Transverse colon (tissue), 4 donors: ENCODE data around the gene CILP. TPM values are rescaled to one million over a fixed set of nuclear protein-coding genes. Genes with fewer than 3 reads are reported as not detected.
"Not testable (repeated sequence)": the region's sequence is repeated elsewhere in the genome, so short reads cannot be mapped to it uniquely, and the experiment has no call there.

Source experiments
- DNase-seq: peaks from one replicate; pipeline ENCODE4 v3.0.0-alpha.2; 2019
- H3K27ac ChIP-seq, 4 donors: fragments of 200-600 bp; sonication (generic); 2 replicates each; pipeline ENCODE4 v1.5.1; 2016 to 2018; ENCODE audit warnings: inconsistent platforms in 4 of 4
- H3K27me3 ChIP-seq: fragments of 200-600 bp; sonication (generic); 2 replicates; pipeline ENCODE4 v1.5.1; 2017; ENCODE audit warnings: inconsistent platforms
- H3K36me3 ChIP-seq, 4 donors: fragments of 200-600 bp; sonication (generic); 2 replicates each; pipeline ENCODE4 v1.5.1; 2017 to 2019; ENCODE audit warnings: inconsistent platforms in 4 of 4
- H3K4me1 ChIP-seq, 4 donors: fragments of 200-600 bp; sonication (generic); 2 replicates each; pipeline ENCODE4 v1.5.1; 2017 to 2020; ENCODE audit warnings: inconsistent platforms in 4 of 4
- H3K4me3 ChIP-seq, 4 donors: fragments of 200-600 bp; sonication (generic); 1 replicate in 1 of 4; 2 replicates in 3 of 4; pipeline versions ENCODE4 v1.5.1 to v1.6.1; 2017 to 2019; ENCODE audit warnings: inconsistent platforms in 4 of 4
- H3K9me3 ChIP-seq, 2 donors: fragments of 200-600 bp; sonication (generic); 2 replicates each; pipeline ENCODE4 v1.5.1; 2017 to 2019; ENCODE audit warnings: inconsistent platforms in 2 of 2
- EP300 ChIP-seq: sonication (generic); formaldehyde crosslinking; IDR thresholded peaks from one replicate; pipeline ENCODE4 v1.6.1; 2017; ENCODE audit warnings: antibody characterized with exemption, low read depth
- POLR2A ChIP-seq: fragments of 450-650 bp; IDR thresholded peaks from one replicate; pipeline ENCODE4 v1.6.1; 2016; ENCODE audit warnings: antibody characterized with exemption, mild to moderate bottlenecking, moderate library complexity
- POLR2AphosphoS5 ChIP-seq, 3 donors: sonication (generic); formaldehyde crosslinking; IDR thresholded peaks; one replicate each; pipeline ENCODE4 v1.6.1; 2016; ENCODE audit warnings: antibody characterized with exemption in 3 of 3
- WGBS, 2 donors: methylation state at CpG; one replicate each; pipeline ENCODE4 v1.1.5; 2018; ENCODE audit warnings: low coverage in 1 of 2; 5-methylcytosine and 5-hydroxymethylcytosine counted together
- in situ Hi-C, 4 donors: fragments of 200-750 bp; cut with MboI; loops; one replicate each; pipeline versions ENCODE4 v1.15.0 to v1.15.1; 2017; ENCODE audit warnings: low sequenced_read_pairs in 3 of 4, low pct_ligation_motif_present in 1 of 4, low pct_unique_long_range_greater_than_20kb in 1 of 4
- intact Hi-C: fragments of 100-400 bp; cut with DNase I; formaldehyde crosslinking; loops from one replicate; pipeline ENCODE4 v1.15.1; 2023; ENCODE audit warnings: low total_unique reads
- total RNA-seq, 4 donors: library from RNA; depleted of rRNA; stranded (reverse); fragments of >200 nt; gene quantifications; one replicate each; pipeline ENCODE4 v1.1.0, GENCODE V29; 2016
- TF ChIP-seq, protein P1 (sequence below), 5 experiments: fragments of 200-600 bp in 3 of 5; fragments of 450-650 bp in 2 of 5; sonication (generic) in 3 of 5; IDR thresholded peaks; 1 replicate in 2 of 5; 2 replicates in 3 of 5; pipeline ENCODE4 v1.5.1; 2016 to 2017; ENCODE audit warnings: antibody characterized with exemption in 5 of 5, inconsistent platforms in 3 of 5, mild to moderate bottlenecking in 2 of 5, moderate library complexity in 1 of 5

Gene CILP
- total RNA-seq, 4 donors from 2014 or later: 8.1 to 89.6 (median 18.5) TPM

DNA sequence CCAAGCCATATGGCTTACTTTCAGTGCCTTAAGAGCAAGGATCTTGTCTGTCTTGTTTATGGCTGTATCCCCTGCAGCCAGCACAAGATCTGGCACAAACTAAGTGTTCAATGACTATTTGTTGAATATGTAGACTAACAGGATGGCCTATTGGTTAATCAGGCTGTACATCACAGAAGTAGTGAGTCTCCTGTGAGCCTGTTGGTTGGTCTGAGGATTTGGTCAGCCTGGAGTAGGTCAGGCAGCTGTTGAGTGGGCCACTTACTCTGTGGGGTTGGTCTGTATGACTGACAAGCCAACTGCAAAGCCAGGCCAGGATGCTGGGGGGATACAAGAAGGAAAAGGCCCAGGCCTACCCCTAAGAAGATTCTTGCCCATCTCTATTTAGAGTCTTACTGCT, 33.4 kb upstream of the CILP start:
- TF ChIP-seq EP300: no peak
- TF ChIP-seq POLR2AphosphoS5 (IDR thresholded peaks at IDR 0.05): no peak
- TF ChIP-seq, protein P1, sequence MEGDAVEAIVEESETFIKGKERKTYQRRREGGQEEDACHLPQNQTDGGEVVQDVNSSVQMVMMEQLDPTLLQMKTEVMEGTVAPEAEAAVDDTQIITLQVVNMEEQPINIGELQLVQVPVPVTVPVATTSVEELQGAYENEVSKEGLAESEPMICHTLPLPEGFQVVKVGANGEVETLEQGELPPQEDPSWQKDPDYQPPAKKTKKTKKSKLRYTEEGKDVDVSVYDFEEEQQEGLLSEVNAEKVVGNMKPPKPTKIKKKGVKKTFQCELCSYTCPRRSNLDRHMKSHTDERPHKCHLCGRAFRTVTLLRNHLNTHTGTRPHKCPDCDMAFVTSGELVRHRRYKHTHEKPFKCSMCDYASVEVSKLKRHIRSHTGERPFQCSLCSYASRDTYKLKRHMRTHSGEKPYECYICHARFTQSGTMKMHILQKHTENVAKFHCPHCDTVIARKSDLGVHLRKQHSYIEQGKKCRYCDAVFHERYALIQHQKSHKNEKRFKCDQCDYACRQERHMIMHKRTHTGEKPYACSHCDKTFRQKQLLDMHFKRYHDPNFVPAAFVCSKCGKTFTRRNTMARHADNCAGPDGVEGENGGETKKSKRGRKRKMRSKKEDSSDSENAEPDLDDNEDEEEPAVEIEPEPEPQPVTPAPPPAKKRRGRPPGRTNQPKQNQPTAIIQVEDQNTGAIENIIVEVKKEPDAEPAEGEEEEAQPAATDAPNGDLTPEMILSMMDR (IDR thresholded peaks at IDR 0.05): no peak
- no peak for TF ChIP-seq POLR2A
- no peaks in the 10 kb centered on the region for H3K27me3 ChIP-seq
- peaks cover 0 to 5% (median 2%) of the 10 kb centered on the region in 4 donors for H3K4me1 ChIP-seq
- H3K4me3 ChIP-seq: no peak overlapping the region
- no peaks in the 10 kb centered on the region for H3K36me3 ChIP-seq
- intact Hi-C loops (no loop called here), in situ Hi-C loops (no loop called here)
- H3K27ac ChIP-seq: peak overlapping the region; percentile 42 to 69 (median 56)
- DNase-seq: no peak
- H3K9me3 ChIP-seq: no peaks in the 10 kb centered on the region

DNA sequence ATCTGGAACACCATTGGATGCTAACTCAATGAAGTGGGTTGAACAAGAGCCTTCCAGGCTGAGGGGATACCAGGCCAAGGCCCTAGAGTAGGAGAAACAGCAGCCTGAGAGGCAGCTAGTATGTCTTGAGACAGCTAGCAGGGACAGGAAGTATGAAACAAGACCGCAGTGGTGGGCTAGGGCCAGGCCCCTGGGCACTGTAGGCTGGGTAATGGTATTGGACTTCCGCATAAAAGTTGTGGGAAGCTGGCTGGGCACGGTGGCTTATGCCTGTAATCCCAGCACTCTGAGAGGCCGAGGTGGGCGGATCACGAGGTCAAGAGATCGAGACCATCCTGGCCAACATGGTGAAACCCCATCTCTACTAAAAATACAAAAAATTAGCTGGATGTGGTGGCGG, 25.2 kb upstream of the CILP start:
- H3K36me3 ChIP-seq, H3K4me1 ChIP-seq, H3K27me3 ChIP-seq, in situ Hi-C loops, H3K9me3 ChIP-seq, H3K4me3 ChIP-seq, intact Hi-C loops, DNase-seq, H3K27ac ChIP-seq: not testable (repeated sequence)
- 95 to 97% methylated on average over 6 to 8 of the region's 8 CpGs for WGBS, 2 donors

DNA sequence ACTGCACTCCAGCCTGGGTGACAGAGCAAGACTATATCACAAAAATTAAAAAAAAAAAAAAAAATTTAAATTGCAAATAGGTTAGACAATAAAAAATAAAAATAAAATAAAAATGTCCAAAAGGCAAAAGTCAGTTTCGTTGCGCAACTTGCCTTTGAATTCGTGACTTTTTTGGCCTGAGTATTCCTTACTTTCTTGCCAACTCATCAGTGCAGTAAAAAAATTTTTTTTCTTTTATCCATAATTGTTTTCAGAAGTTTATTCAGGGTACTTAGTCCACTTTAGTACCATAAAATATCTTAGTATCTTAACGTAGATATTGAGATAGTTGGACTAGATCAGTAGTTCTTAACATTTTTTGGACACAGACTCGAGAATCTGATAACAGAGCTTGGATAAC, 22.4 kb upstream of the CILP start:
- TF ChIP-seq, protein P1 (IDR thresholded peaks at IDR 0.05): no peak
- TF ChIP-seq POLR2A: no peak
- no peak for TF ChIP-seq POLR2AphosphoS5 (IDR thresholded peaks at IDR 0.05)
- no peak for TF ChIP-seq EP300
- H3K4me1 ChIP-seq: no peaks in the 10 kb centered on the region
- H3K9me3 ChIP-seq: no peaks in the 10 kb centered on the region
- H3K4me3 ChIP-seq: no peak overlapping the region
- 76 to 90% methylated on average over 5 of the region's 5 CpGs for WGBS, 2 donors
- no peak for DNase-seq
- no peak overlapping the region for H3K27ac ChIP-seq
- intact Hi-C loops (no loop called here), in situ Hi-C loops (no loop called here)
- no peaks in the 10 kb centered on the region for H3K36me3 ChIP-seq
- no peaks in the 10 kb centered on the region for H3K27me3 ChIP-seq

DNA sequence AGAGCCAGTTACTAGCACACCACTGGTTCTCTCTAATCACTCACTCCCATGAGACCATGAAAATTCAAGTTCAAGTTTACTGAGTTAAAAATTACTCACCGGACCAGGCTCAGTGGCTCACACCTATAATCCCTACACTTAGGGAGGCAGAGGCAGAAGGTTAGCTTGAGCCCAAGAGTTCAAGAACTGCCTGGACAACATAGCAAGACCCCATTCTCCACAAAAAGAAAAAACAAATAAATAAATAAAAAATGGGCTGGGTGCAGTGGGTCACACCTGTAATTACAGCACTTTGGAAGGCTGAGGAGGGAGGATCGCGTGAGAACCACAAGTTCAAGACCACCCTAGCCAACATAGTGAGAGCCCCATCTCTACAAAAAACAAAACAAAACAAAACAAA, 21.2 kb upstream of the CILP start:
- H3K36me3 ChIP-seq: no peaks in the 10 kb centered on the region
- H3K4me1 ChIP-seq: no peaks in the 10 kb centered on the region
- no peak overlapping the region for H3K4me3 ChIP-seq
- H3K27ac ChIP-seq: no peak overlapping the region
- no peaks in the 10 kb centered on the region for H3K27me3 ChIP-seq
- TF ChIP-seq EP300 (no peak), POLR2A (no peak), POLR2AphosphoS5 (IDR thresholded peaks at IDR 0.05) (no peak)
- TF ChIP-seq, protein P1 (IDR thresholded peaks at IDR 0.05): no peak
- intact Hi-C loops (no loop called here), in situ Hi-C loops (no loop called here)
- H3K9me3 ChIP-seq: no peaks in the 10 kb centered on the region
- no peak for DNase-seq
- WGBS, 2 donors: 94 to 100% methylated on average over 2 to 3 of the region's 3 CpGs

DNA sequence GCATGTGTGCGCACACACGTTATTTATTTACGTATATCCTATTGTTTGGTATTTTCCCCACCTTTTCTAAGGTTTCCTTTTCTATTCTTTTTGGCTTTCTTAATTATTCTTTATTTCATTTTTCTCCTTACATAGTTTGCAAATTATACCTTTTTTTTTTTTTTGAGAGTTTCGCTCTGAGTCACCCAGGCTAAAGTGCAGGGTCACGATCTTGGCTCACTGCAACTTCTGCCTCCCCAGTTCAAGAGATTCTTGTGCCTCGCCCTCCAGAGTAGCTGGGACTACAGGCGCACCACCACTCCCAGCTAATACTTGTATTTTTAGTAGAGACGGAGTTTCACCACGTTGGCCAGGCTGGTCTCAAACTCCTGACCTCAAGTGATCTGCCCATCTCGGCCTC, 20.0 kb upstream of the CILP start:
- WGBS, 2 donors: 85 to 96% methylated on average over 5 to 10 of the region's 10 CpGs
- TF ChIP-seq, protein P1 (IDR thresholded peaks at IDR 0.05): no peak
- TF ChIP-seq POLR2A (no peak), EP300 (no peak), POLR2AphosphoS5 (IDR thresholded peaks at IDR 0.05) (no peak)
- DNase-seq: no peak
- Histone ChIP-seq H3K27me3 (no peaks in the 10 kb centered on the region), H3K4me1 (no peaks in the 10 kb centered on the region), H3K9me3 (no peaks in the 10 kb centered on the region), H3K4me3 (no peak overlapping the region), H3K36me3 (no peaks in the 10 kb centered on the region), H3K27ac (no peak overlapping the region)
- intact Hi-C loops (no loop called here), in situ Hi-C loops (no loop called here)

DNA sequence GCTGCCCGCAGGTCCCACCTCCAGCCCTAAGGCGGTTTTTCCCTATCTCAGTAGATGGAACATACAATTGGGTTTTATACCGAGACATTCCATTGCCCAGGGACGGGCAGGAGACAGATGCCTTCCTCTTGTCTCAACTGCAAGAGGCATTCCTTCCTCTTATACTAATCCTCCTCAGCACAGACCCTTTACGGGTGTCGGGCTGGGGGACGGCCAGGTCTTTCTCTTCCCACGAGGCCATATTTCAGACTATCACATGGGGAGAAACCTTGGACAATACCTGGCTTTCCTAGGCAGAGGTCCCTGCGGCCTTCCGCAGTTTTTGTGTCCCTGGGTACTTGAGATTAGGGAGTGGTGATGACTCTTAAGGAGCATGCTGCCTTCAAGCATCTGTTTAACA, 15.6 kb upstream of the CILP start:
- WGBS, 2 donors: 75% methylated on average over 8 of the region's 10 CpGs; no CpG with 5 or more reads in 1 of the 2 donors

More for the DNA sequence above, 15.6 kb upstream of the CILP start:
- H3K36me3 ChIP-seq, in situ Hi-C loops, H3K4me3 ChIP-seq, DNase-seq, intact Hi-C loops, H3K4me1 ChIP-seq, H3K9me3 ChIP-seq, H3K27ac ChIP-seq, H3K27me3 ChIP-seq: not testable (repeated sequence)
